H9 (cell line): ENCODE measurements around the gene GPC6. TPM values are rescaled to one million over a fixed set of nuclear protein-coding genes. Genes with fewer than 3 reads are reported as not detected.

Experiments
- DNase-seq: peaks from one replicate; pipeline ENCODE4 v3.0.0-alpha.2; 2017
- H2AFZ ChIP-seq: one replicate; pipeline ENCODE4 v1.6.1; 2013; ENCODE audit warnings: mild to moderate bottlenecking, low read length, control low read depth, moderate library complexity
- H2AK5ac ChIP-seq: 2 replicates; pipeline ENCODE4 v1.6.1; 2013; ENCODE audit warnings: low read length, control low read depth, mixed read lengths; ENCODE audit not compliant: insufficient read length
- H2BK120ac ChIP-seq: one replicate; pipeline ENCODE4 v1.6.1; 2013; ENCODE audit warnings: low read depth, mild to moderate bottlenecking, low read length, control low read depth, inconsistent platforms; ENCODE audit not compliant: poor library complexity, severe bottlenecking
- H2BK12ac ChIP-seq: 2 replicates; pipeline ENCODE4 v1.6.1; 2013; ENCODE audit warnings: low read length, control low read depth, mixed read lengths, low read depth; ENCODE audit not compliant: insufficient read length
- H2BK15ac ChIP-seq: 2 replicates; pipeline ENCODE4 v1.6.1; 2013; ENCODE audit warnings: low read depth, low read length, control low read depth
- H2BK20ac ChIP-seq: one replicate; pipeline ENCODE4 v1.6.1; 2013; ENCODE audit warnings: low read depth, mild to moderate bottlenecking, low read length, control low read depth, inconsistent platforms; ENCODE audit not compliant: poor library complexity, severe bottlenecking
- H2BK5ac ChIP-seq: 2 replicates; pipeline ENCODE4 v1.6.1; 2013; ENCODE audit warnings: low read length, control low read depth, mixed read lengths; ENCODE audit not compliant: insufficient read length
- H3K14ac ChIP-seq: 2 replicates; pipeline ENCODE4 v1.6.1; 2013; ENCODE audit warnings: low read length, control low read depth; ENCODE audit not compliant: insufficient read depth
- H3K18ac ChIP-seq: 2 replicates; pipeline ENCODE4 v1.6.1; 2013; ENCODE audit warnings: low read depth, mild to moderate bottlenecking, mixed read lengths, low read length, control low read depth; ENCODE audit not compliant: insufficient read length
- H3K23ac ChIP-seq: 2 replicates; pipeline ENCODE4 v1.6.1; 2013; ENCODE audit warnings: low read length, control low read depth, mixed read lengths, low read depth; ENCODE audit not compliant: insufficient read length
- H3K23me2 ChIP-seq: 2 replicates; pipeline ENCODE4 v1.6.1; 2013; ENCODE audit warnings: low read depth, mild to moderate bottlenecking, mixed read lengths, low read length, control low read depth; ENCODE audit not compliant: insufficient read length, poor library complexity, severe bottlenecking
- H3K27ac ChIP-seq: 2 replicates; pipeline ENCODE4 v1.5.1; 2013; ENCODE audit warnings: low read length, control low read depth, mixed read lengths, low read depth; ENCODE audit not compliant: insufficient read length
- H3K27me3 ChIP-seq: 2 replicates; pipeline ENCODE4 v1.6.1; 2013; ENCODE audit warnings: low read length, control low read depth, inconsistent platforms; ENCODE audit not compliant: insufficient read depth
- H3K4ac ChIP-seq: 2 replicates; pipeline ENCODE4 v1.6.1; 2013; ENCODE audit warnings: low read depth, mild to moderate bottlenecking, control low read depth, inconsistent platforms, low read length, moderate library complexity
- H3K4me1 ChIP-seq: 2 replicates; pipeline ENCODE4 v1.6.1; 2013; ENCODE audit warnings: low read length, control low read depth, inconsistent platforms; ENCODE audit not compliant: insufficient read depth
- H3K4me2 ChIP-seq: 2 replicates; pipeline ENCODE4 v1.6.1; 2013; ENCODE audit warnings: low read length, control low read depth, mixed read lengths; ENCODE audit not compliant: insufficient read length, insufficient read depth
- H3K56ac ChIP-seq: 2 replicates; pipeline ENCODE4 v1.6.1; 2013; ENCODE audit warnings: low read depth, mild to moderate bottlenecking, mixed read lengths, low read length, control low read depth; ENCODE audit not compliant: insufficient read length
- H3K79me1 ChIP-seq: 2 replicates; pipeline ENCODE4 v1.6.1; 2013; ENCODE audit warnings: low read depth, mild to moderate bottlenecking, moderate library complexity, low read length, control low read depth, inconsistent platforms; ENCODE audit not compliant: insufficient read depth, poor library complexity, severe bottlenecking
- H3K79me2 ChIP-seq: 2 replicates; pipeline ENCODE4 v1.6.1; 2013; ENCODE audit warnings: low read length, control low read depth, inconsistent platforms; ENCODE audit not compliant: insufficient read depth
- H3K9ac ChIP-seq: 2 replicates; pipeline ENCODE4 v1.6.1; 2013; ENCODE audit warnings: low read length, control low read depth, mixed read lengths; ENCODE audit not compliant: insufficient read length; ENCODE audit errors: extremely low read depth
- H3K9me3 ChIP-seq: one replicate; pipeline ENCODE4 v1.6.1; 2013; ENCODE audit warnings: low read depth, low read length, inconsistent platforms; ENCODE audit not compliant: control insufficient read depth
- H3T11ph ChIP-seq: one replicate; pipeline ENCODE4 v1.6.1; 2013; ENCODE audit warnings: mild to moderate bottlenecking, low read length, control low read depth, inconsistent platforms
- H4K20me1 ChIP-seq: one replicate; pipeline ENCODE4 v1.6.1; 2013; ENCODE audit not compliant: control insufficient read depth, insufficient read length, insufficient read depth
- H4K5ac ChIP-seq: 2 replicates; pipeline ENCODE4 v1.6.1; 2013; ENCODE audit warnings: low read depth, mild to moderate bottlenecking, mixed read lengths, low read length, control low read depth; ENCODE audit not compliant: insufficient read length
- H4K8ac ChIP-seq: replicated peaks from 2 replicates; pipeline ENCODE4 v1.6.1; 2013; ENCODE audit warnings: low read length, control low read depth, mixed read lengths, low read depth; ENCODE audit not compliant: insufficient read length
- H4K91ac ChIP-seq: 2 replicates; pipeline ENCODE4 v1.6.1; 2013; ENCODE audit warnings: low read depth, mild to moderate bottlenecking, moderate library complexity, mixed read lengths, low read length, control low read depth; ENCODE audit not compliant: insufficient read length
- H3K27ac Mint-ChIP-seq, 3 experiments: 2 replicates in 2 of 3; 3 replicates in 1 of 3; pipeline ENCODE4 v1.8.0; 2020 to 2021; ENCODE audit warnings: mixed read lengths in 3 of 3, mild to moderate bottlenecking in 1 of 3, moderate library complexity in 1 of 3
- H3K27me3 Mint-ChIP-seq: 2 replicates; pipeline ENCODE4 v1.8.0; 2021; ENCODE audit warnings: low read depth, mild to moderate bottlenecking, moderate library complexity, mixed read lengths
- H3K36me3 Mint-ChIP-seq, 3 experiments: 2 replicates in 2 of 3; 3 replicates in 1 of 3; pipeline ENCODE4 v1.8.0; 2020 to 2021; ENCODE audit warnings: low read depth in 3 of 3, mixed read lengths in 3 of 3; ENCODE audit not compliant: insufficient read depth in 1 of 3
- H3K4me1 Mint-ChIP-seq, 2 experiments: 2 replicates each; pipeline ENCODE4 v1.8.0; 2020; ENCODE audit warnings: mixed read lengths in 2 of 2
- H3K4me3 Mint-ChIP-seq, 2 experiments: 2 replicates in 1 of 2; 3 replicates in 1 of 2; pipeline ENCODE4 v1.8.0; 2020 to 2021; ENCODE audit warnings: mild to moderate bottlenecking in 2 of 2, mixed read lengths in 2 of 2, moderate library complexity in 1 of 2
- H3K9me3 Mint-ChIP-seq, 2 experiments: 2 replicates in 1 of 2; 3 replicates in 1 of 2; pipeline ENCODE4 v1.8.0; 2020; ENCODE audit warnings: mild to moderate bottlenecking in 2 of 2, mixed read lengths in 2 of 2, moderate library complexity in 1 of 2
- WGBS: extraction: QIAGEN DNeasy Blood & Tissue Kit; methylation state at CpG from one replicate; pipeline ENCODE4 v1.1.7; 2013; ENCODE audit warnings: missing lambda C conversion rate, low lambda C conversion rate, mixed read lengths; ENCODE audit not compliant: insufficient read length; ENCODE audit errors: extremely low coverage; 5-methylcytosine and 5-hydroxymethylcytosine counted together
- total RNA-seq: library from RNA; stranded (reverse); gene quantifications from 2 replicates; pipeline ENCODE4 v1.2.1, GENCODE V29; 2021
- TF ChIP-seq, protein P1 (sequence below): fragments of 200-600 bp; sonication (generic); conservative IDR thresholded peaks from 3 replicates; pipeline ENCODE4 v1.8.0; 2021; ENCODE audit warnings: antibody characterized with exemption, mild to moderate bottlenecking

GPC6 gene
- total RNA-seq, 1 experiment from 2014 or later: 15.6 TPM

DNA sequence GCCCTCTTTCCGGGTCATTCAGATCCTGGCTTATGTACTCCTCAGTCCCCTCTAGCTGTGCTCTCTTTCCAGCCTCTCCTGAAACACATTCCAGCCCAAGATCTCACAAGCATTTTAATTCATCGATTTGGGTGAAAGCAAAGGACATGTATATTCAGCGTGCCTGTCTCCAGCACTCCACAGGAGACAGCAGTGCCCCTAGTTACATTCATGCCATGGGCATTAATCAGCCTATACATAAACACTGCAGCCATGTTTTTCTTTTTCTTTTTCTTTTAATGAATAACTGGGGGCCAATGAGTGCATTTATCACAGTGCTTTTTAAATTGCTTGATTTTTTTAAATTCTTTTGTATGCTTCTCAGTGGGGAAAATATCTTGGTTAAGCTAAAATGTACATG is 1053.7 kb downstream of the GPC6 start:
- Histone ChIP-seq H3K23me2 (no peaks in the 10 kb centered on the region), H4K8ac (no peak overlapping the region), H3K79me2 (no peaks in the 10 kb centered on the region), H2BK120ac (no peak overlapping the region), H3K23ac (no peak overlapping the region), H3K27ac (no peak overlapping the region), H4K5ac (no peak overlapping the region), H2AK5ac (no peak overlapping the region), H2BK15ac (no peak overlapping the region), H3K18ac (no peak overlapping the region), H4K20me1 (no peaks in the 10 kb centered on the region), H3K9ac (no peak overlapping the region), H2BK12ac (no peak overlapping the region), H3K27me3 (no peaks in the 10 kb centered on the region), H3K4ac (no peak overlapping the region), H3K4me1 (no peaks in the 10 kb centered on the region), H2AFZ (no peak overlapping the region), H2BK5ac (no peak overlapping the region), H3K9me3 (no peaks in the 10 kb centered on the region), H3T11ph (no peak overlapping the region), H3K79me1 (no peaks in the 10 kb centered on the region), H2BK20ac (no peak overlapping the region), H4K91ac (no peak overlapping the region), H3K56ac (no peak overlapping the region), H3K14ac (no peak overlapping the region), H3K4me2 (no peak overlapping the region)
- TF ChIP-seq, protein P1, sequence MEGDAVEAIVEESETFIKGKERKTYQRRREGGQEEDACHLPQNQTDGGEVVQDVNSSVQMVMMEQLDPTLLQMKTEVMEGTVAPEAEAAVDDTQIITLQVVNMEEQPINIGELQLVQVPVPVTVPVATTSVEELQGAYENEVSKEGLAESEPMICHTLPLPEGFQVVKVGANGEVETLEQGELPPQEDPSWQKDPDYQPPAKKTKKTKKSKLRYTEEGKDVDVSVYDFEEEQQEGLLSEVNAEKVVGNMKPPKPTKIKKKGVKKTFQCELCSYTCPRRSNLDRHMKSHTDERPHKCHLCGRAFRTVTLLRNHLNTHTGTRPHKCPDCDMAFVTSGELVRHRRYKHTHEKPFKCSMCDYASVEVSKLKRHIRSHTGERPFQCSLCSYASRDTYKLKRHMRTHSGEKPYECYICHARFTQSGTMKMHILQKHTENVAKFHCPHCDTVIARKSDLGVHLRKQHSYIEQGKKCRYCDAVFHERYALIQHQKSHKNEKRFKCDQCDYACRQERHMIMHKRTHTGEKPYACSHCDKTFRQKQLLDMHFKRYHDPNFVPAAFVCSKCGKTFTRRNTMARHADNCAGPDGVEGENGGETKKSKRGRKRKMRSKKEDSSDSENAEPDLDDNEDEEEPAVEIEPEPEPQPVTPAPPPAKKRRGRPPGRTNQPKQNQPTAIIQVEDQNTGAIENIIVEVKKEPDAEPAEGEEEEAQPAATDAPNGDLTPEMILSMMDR: no peak
- no peaks in the 10 kb centered on the region for H3K4me1 Mint-ChIP-seq
- no CpG with 5 or more reads among the region's 3 CpGs for WGBS
- no peak for DNase-seq
- peaks cover 5 to 18% of the 10 kb centered on the region in 2 experiments; a peak in 3 of 5 replicates for H3K9me3 Mint-ChIP-seq
- H3K4me3 Mint-ChIP-seq: no peak overlapping the region
- H3K27me3 Mint-ChIP-seq: peaks cover 3% of the 10 kb centered on the region; the same call in 1 of the 2 replicates
- no peak overlapping the region for H3K27ac Mint-ChIP-seq
- H3K36me3 Mint-ChIP-seq: no peaks in the 10 kb centered on the region; a peak in 1 of 7 replicates
